H1 (cell line): ENCODE results near the gene INHA. TPM values are rescaled to one million over a fixed set of nuclear protein-coding genes. Genes with fewer than 3 reads are reported as not detected.

ENCODE experiments used
- CTCF ChIA-PET: fragments of 300-600 bp; sonication (Branson Sonifier 250); formaldehyde crosslinking; loops from one replicate; lab custom pipeline; 2021; ENCODE audit not compliant: partially characterized antibody; lab: Charles Lee
- POLR2A ChIA-PET: fragments of 300-600 bp; sonication (Branson Sonifier 250); formaldehyde crosslinking; loops from one replicate; lab custom pipeline; 2021; ENCODE audit warnings: inconsistent platforms; ENCODE audit not compliant: partially characterized antibody; lab: Charles Lee
- DNase-seq, 2 experiments: peaks; one replicate each; pipeline versions ENCODE4 v3.0.0 to v3.0.0-alpha.2; 2010 to 2022; ENCODE audit warnings: low spot score in 2 of 2, low read depth in 1 of 2, mixed read lengths in 1 of 2
- FAIRE-seq: peaks from 2 replicates; lab custom pipeline; 2011; peaks lifted over from hg19 to GRCh38; lab: Jason Lieb, UNC
- H2AFZ ChIP-seq: 2 replicates; pipeline ENCODE4 v1.8.1; 2012; ENCODE audit warnings: low read length, inconsistent platforms
- H2AK5ac ChIP-seq: 2 replicates; pipeline ENCODE4 v1.6.1; 2013; ENCODE audit warnings: low read depth, low read length
- H2BK120ac ChIP-seq: replicated peaks from 2 replicates; pipeline ENCODE3; 2013; ENCODE audit warnings: low read depth, low read length, inconsistent platforms
- H2BK12ac ChIP-seq: 2 replicates; pipeline ENCODE4 v1.6.1; 2013; ENCODE audit warnings: low read depth, low read length
- H2BK15ac ChIP-seq: 2 replicates; pipeline ENCODE4 v1.6.1; 2013; ENCODE audit warnings: low read length
- H2BK20ac ChIP-seq: 2 replicates; pipeline ENCODE4 v1.6.1; 2013; ENCODE audit warnings: low read length
- H2BK5ac ChIP-seq: 2 replicates; pipeline ENCODE4 v1.6.1; 2013; ENCODE audit warnings: low read depth, low read length
- H3K14ac ChIP-seq: 2 replicates; pipeline ENCODE4 v1.6.1; 2013; ENCODE audit warnings: inconsistent platforms; ENCODE audit not compliant: insufficient read length
- H3K18ac ChIP-seq: 2 replicates; pipeline ENCODE4 v1.6.1; 2013; ENCODE audit warnings: low read length; ENCODE audit errors: extremely low read depth
- H3K23ac ChIP-seq: 2 replicates; pipeline ENCODE4 v1.6.1; 2013; ENCODE audit warnings: inconsistent platforms; ENCODE audit not compliant: insufficient read length
- H3K23me2 ChIP-seq: 2 replicates; pipeline ENCODE4 v1.6.1; 2013; ENCODE audit warnings: low read depth, low read length
- H3K27ac ChIP-seq: 2 replicates; pipeline ENCODE4 v1.6.1; 2011; ENCODE audit warnings: low read depth, low read length, inconsistent platforms
- H3K27me3 ChIP-seq, 4 experiments: replicated peaks in 1 of 4; 1 replicate in 1 of 4; 2 replicates in 3 of 4; pipeline versions ENCODE4 v1.6.1 to v1.8.1; 2011 to 2013; ENCODE audit warnings: low read length in 3 of 4, mild to moderate bottlenecking in 3 of 4, inconsistent platforms in 2 of 4, mixed read lengths in 2 of 4, moderate library complexity in 1 of 4; ENCODE audit not compliant: control insufficient read depth in 3 of 4, insufficient read depth in 3 of 4; ENCODE audit errors: extremely low read depth in 1 of 4
- H3K36me3 ChIP-seq, 4 experiments: 2 replicates each; pipeline versions ENCODE4 v1.6.1 to v1.8.1; 2011 to 2013; ENCODE audit warnings: mild to moderate bottlenecking in 4 of 4, low read length in 3 of 4, moderate library complexity in 2 of 4, control low read depth in 1 of 4, inconsistent platforms in 1 of 4; ENCODE audit not compliant: insufficient read depth in 4 of 4, control insufficient read depth in 2 of 4
- H3K4ac ChIP-seq: replicated peaks from 2 replicates; pipeline ENCODE3; 2013; ENCODE audit warnings: low read length, low read depth, mixed read lengths, inconsistent platforms; ENCODE audit not compliant: insufficient read length
- H3K4me1 ChIP-seq, 4 experiments: replicated peaks in 1 of 4; 1 replicate in 1 of 4; 2 replicates in 3 of 4; pipeline versions ENCODE4 v1.6.1 to v1.8.1; 2011 to 2013; ENCODE audit warnings: low read length in 3 of 4, inconsistent platforms in 2 of 4, mixed read lengths in 1 of 4; ENCODE audit not compliant: insufficient read depth in 4 of 4, control insufficient read depth in 3 of 4
- H3K4me2 ChIP-seq, 2 experiments: 2 replicates each; pipeline versions ENCODE4 v1.6.1 to v1.8.1; 2011 to 2013; ENCODE audit warnings: low read depth in 2 of 2, low read length in 2 of 2, control low read depth in 1 of 2, inconsistent platforms in 1 of 2, mild to moderate bottlenecking in 1 of 2; ENCODE audit not compliant: insufficient read depth in 1 of 2
- H3K4me3 ChIP-seq, 4 experiments: fragments of 200-600, 300-600 bp in 1 of 4; sonication (generic), shearing (Covaris generic), sonication (Bioruptor Twin) in 1 of 4; 2 replicates each; pipeline versions ENCODE4 v1.5.1 to v1.8.1; 2011 to 2016; ENCODE audit warnings: low read length in 4 of 4, low read depth in 3 of 4, control low read depth in 2 of 4, inconsistent platforms in 2 of 4, mild to moderate bottlenecking in 2 of 4, mixed read lengths in 1 of 4, moderate library complexity in 1 of 4; ENCODE audit not compliant: insufficient read depth in 2 of 4; ENCODE audit errors: extremely low read depth in 1 of 4
- H3K56ac ChIP-seq: replicated peaks from 2 replicates; pipeline ENCODE3; 2013; ENCODE audit warnings: low read depth, mild to moderate bottlenecking, mixed read lengths, low read length, inconsistent platforms; ENCODE audit not compliant: insufficient read length
- H3K79me1 ChIP-seq: 2 replicates; pipeline ENCODE4 v1.6.1; 2013; ENCODE audit warnings: low read depth, low read length, control low read depth
- H3K79me2 ChIP-seq, 2 experiments: 2 replicates each; pipeline versions ENCODE4 v1.6.1 to v1.8.1; 2012 to 2013; ENCODE audit warnings: low read length in 2 of 2, mild to moderate bottlenecking in 2 of 2, inconsistent platforms in 1 of 2; ENCODE audit not compliant: insufficient read depth in 2 of 2, control insufficient read depth in 1 of 2
- H3K9ac ChIP-seq, 4 experiments: replicated peaks in 1 of 4; 1 replicate in 1 of 4; 2 replicates in 3 of 4; pipeline versions ENCODE4 v1.6.1 to v1.8.1; 2011 to 2013; ENCODE audit warnings: low read depth in 3 of 4, low read length in 3 of 4, control low read depth in 2 of 4, mild to moderate bottlenecking in 2 of 4, moderate library complexity in 2 of 4, inconsistent platforms in 1 of 4; ENCODE audit errors: extremely low read depth in 1 of 4
- H3K9me3 ChIP-seq, 2 experiments: 2 replicates each; pipeline versions ENCODE4 v1.6.1 to v1.8.1; 2012 to 2013; ENCODE audit warnings: mild to moderate bottlenecking in 2 of 2, moderate library complexity in 2 of 2, control low read depth in 1 of 2, inconsistent platforms in 1 of 2, low read depth in 1 of 2, low read length in 1 of 2, mixed read lengths in 1 of 2; ENCODE audit not compliant: insufficient read depth in 2 of 2
- H4K20me1 ChIP-seq, 2 experiments: replicated peaks in 1 of 2; 2 replicates each; pipeline versions ENCODE3 to v1.8.1; 2011 to 2013; ENCODE audit warnings: inconsistent platforms in 2 of 2, low read length in 2 of 2, mild to moderate bottlenecking in 1 of 2; ENCODE audit not compliant: insufficient read depth in 2 of 2, control insufficient read depth in 1 of 2
- H4K5ac ChIP-seq: 2 replicates; pipeline ENCODE4 v1.6.1; 2013; ENCODE audit warnings: low read length, low read depth, mixed read lengths, inconsistent platforms; ENCODE audit not compliant: insufficient read length
- H4K8ac ChIP-seq: 2 replicates; pipeline ENCODE4 v1.8.0; 2013; ENCODE audit warnings: mild to moderate bottlenecking, moderate library complexity, low read length, inconsistent platforms; ENCODE audit not compliant: insufficient read depth; ENCODE audit errors: extremely low read depth
- H4K91ac ChIP-seq: replicated peaks from 2 replicates; pipeline ENCODE3; 2013; ENCODE audit warnings: low read length, mixed read lengths, inconsistent platforms; ENCODE audit not compliant: insufficient read length
- JUN ChIP-seq: IDR thresholded peaks from 2 replicates; pipeline ENCODE4 v1.6.1; 2011; ENCODE audit warnings: low read depth, mild to moderate bottlenecking, improper control_type of control experiment, low read length
- WGBS, 2 experiments: shearing (Covaris generic) in 1 of 2; methylation state at CpG; one replicate each; pipeline versions ENCODE4 v1.1.6 to v1.1.7; 2013 to 2015; ENCODE audit warnings: low lambda C conversion rate in 2 of 2, mixed read lengths in 2 of 2, inconsistent platforms in 1 of 2, low coverage in 1 of 2, missing lambda C conversion rate in 1 of 2; ENCODE audit not compliant: insufficient replicate concordance in 2 of 2, insufficient coverage in 1 of 2, insufficient read length in 1 of 2; ENCODE audit errors: extremely low coverage in 1 of 2, missing lambda C conversion rate in 1 of 2; 5-methylcytosine and 5-hydroxymethylcytosine counted together
- polyA plus RNA-seq, 7 experiments: library from polyadenylated mRNA; depleted of rRNA in 3 of 7; stranded (reverse) in 5 of 7; unstranded in 2 of 7; fragments of >200 nt in 5 of 7; fragments of 200-250 nt in 2 of 7; gene quantifications; 1 replicate in 5 of 7; 2 replicates in 1 of 7; 4 replicates in 1 of 7; pipeline versions ENCODE4 v1.2.1 to v1.2.3, GENCODE V29; 2011 to 2013; ENCODE audit warnings: missing spikeins in 2 of 7, mixed read lengths in 2 of 7
- total RNA-seq: library from RNA; stranded (reverse); fragmentation: NEBNext Ultra II Directional; extraction: Animal tissue kit (Norgen Biotek cat#: 25700); gene quantifications from 2 replicates; pipeline ENCODE4 v1.2.1, GENCODE V29; 2021

The INHA gene
- total and polyA plus RNA-seq, 2 of the 8 experiments (the other 6 are each of a cell fraction or from before 2014, with no cell fraction given): 0.65 to 2.7 TPM

DNA sequence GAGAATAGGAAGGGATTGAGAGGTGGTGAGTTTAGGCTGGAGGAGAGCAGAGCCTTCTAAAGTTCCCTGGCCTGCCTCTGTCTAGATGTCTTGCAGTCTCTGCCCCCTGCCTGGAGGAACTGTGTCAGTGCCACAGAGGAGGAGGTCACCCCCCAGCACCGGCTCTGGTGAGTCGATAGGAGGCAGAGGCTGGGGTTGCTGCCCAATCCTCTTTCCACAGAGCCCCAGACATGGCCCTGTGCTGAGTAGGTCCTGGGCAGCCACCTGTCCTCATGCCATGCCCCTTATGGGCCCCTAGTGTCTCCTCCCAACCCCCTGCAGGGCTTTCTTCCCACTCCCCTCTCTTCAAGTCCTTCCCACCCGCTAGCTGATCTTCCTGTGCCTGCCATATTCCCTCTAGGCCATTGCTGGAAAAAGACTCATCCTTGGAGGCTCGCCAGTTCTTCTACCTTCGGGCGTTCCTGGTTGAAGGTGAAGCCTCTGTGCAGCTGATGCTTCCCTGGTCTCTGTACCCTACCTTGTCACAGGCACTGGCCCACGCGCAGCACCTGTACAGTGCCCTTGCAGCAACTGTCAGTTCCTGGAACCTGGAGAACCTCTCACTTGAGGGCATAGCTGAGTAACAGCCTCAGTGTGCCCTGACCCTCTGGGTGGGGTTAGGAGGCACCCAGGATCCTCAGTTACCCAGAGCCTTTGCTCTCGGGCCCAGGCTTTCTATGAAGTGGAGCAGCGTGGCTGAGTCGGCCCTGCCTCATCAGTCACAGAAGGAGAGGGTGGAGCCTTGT lies 42.2 kb downstream of the INHA start:
- no peak overlapping the region for H3K56ac ChIP-seq
- H3K27ac ChIP-seq: no peak overlapping the region
- H2BK120ac ChIP-seq: no peak overlapping the region
- H2BK5ac ChIP-seq: no peak overlapping the region
- no peaks in the 10 kb centered on the region for H3K9me3 ChIP-seq
- POLR2A ChIA-PET: no interaction called here
- no peak overlapping the region for H4K5ac ChIP-seq
- H4K91ac ChIP-seq: no peak overlapping the region
- no peaks in the 10 kb centered on the region for H3K23me2 ChIP-seq
- H2BK12ac ChIP-seq: no peak overlapping the region
- no peak for TF ChIP-seq JUN
- H3K4me1 ChIP-seq: no peaks in the 10 kb centered on the region; a peak in 1 of 7 replicates
- H3K79me1 ChIP-seq: no peaks in the 10 kb centered on the region; the same call in 1 of the 2 replicates
- no peak overlapping the region for H3K4me2 ChIP-seq
- no peaks in the 10 kb centered on the region for H3K79me2 ChIP-seq
- no peak for FAIRE-seq
- peaks cover 0 to 3% of the 10 kb centered on the region in 2 experiments for H4K20me1 ChIP-seq
- H3K4me3 ChIP-seq: no peak overlapping the region
- H4K8ac ChIP-seq: no peak overlapping the region
- H3K23ac ChIP-seq: no peak overlapping the region
- CTCF ChIA-PET: interaction anchor here (1.2 to 18.7 kb wide), 3 partner anchors 22 to 74 kb away, joined by 4 to 356 read pairs (median 11); partner anchors contain the start of gene SLC4A3
- H3K18ac ChIP-seq: no peak overlapping the region
- H3K4ac ChIP-seq: no peak overlapping the region
- DNase-seq: no peak
- H2BK15ac ChIP-seq: no peak overlapping the region
- H3K14ac ChIP-seq: no peak overlapping the region
- H3K9ac ChIP-seq: no peak overlapping the region
- no peak overlapping the region for H2AFZ ChIP-seq
- H2BK20ac ChIP-seq: no peak overlapping the region
- H2AK5ac ChIP-seq: no peak overlapping the region
- no peaks in the 10 kb centered on the region for H3K27me3 ChIP-seq
- peaks cover 0 to 6% (median 0%) of the 10 kb centered on the region in 4 experiments; a peak in 5 of 8 replicates for H3K36me3 ChIP-seq
- 94% methylated on average over 11 of the region's 11 CpGs; no CpG with 5 or more reads in 1 of the 2 experiments for WGBS, 2 experiments
